Fibroblast of skin of back (primary cell): Measurements from ENCODE around the gene DEPDC5.

Experiments
- DNase-seq: peaks from one replicate; pipeline ENCODE4 v3.0.0-alpha.2; 2013

DEPDC5 gene

DNA sequence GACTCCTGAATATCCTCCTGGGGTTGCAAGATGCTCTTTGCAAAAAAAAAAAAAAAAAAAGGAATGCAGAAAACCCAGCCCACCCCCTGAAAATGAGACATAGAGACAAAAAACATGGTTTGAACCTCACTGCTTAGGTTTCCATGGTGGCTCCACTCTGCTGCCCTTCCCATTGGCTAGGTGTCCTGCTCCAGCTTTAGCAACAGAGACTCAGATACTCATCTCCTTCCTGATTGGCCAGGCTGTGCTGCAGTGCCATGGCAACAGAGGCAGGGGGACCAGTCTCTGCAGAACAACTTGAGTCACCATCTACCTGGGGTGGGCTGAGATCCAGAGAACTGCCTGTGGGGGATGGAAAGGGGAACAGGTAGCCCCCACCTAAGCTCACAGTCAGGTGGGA, 173.2 kb downstream of the DEPDC5 start:
- no peak for DNase-seq

DNA sequence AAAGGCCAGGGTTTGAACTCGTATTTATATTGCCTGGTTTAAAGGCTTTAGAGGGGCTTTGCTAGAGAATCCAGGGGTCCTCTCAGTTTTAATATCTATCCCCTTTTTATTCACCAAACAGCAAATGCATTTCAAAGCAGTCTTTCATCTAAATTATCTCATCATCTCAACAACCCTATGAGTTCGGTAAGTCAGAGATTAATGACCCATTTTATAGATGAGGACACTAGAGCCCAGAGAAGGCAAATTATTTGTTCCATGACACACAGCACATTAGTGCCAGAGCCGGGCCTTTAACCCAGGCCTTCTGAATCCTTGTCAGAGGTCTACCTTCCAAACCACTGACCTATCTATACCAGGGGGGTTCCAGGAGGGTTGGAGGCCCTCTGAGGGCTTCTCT, 173.7 kb downstream of the DEPDC5 start:
- DNase-seq = no peak

DNA sequence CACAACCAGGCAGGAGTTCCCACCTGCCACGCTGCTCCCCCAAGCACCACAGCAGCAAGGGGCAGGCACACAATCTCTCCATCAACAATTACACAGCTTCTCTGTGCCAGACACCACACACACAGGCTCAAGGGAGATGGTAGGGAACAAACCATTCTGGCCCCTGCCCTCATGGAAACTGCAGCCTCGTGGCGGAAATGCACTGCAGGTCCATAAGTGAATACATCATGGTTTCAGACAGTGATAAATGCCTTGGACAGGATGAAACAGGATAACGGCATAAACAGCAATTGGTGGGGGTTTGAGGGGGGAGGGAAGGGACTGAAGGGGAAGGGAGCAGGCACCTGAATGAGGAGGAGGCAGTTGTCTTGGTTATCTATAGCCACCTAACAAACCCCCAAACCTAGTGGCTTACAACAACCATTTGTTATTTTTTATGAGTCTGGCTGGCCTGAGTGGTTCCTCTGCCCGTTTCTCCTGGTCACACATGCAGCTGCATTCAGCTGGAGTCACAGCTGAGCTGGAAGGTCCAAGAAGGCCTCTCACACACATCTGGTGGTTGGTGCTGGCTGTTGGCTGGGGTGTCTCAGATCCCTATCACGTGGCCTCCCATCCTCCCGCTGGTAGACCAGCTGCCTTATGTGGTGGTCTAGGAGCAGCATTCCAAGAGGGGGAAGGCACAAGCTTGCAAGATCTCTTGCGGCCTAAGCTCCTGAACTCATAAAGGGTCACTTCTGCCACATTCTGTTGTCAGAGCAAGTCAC, 175.5 kb downstream of the DEPDC5 start:
- no peak for DNase-seq

DNA sequence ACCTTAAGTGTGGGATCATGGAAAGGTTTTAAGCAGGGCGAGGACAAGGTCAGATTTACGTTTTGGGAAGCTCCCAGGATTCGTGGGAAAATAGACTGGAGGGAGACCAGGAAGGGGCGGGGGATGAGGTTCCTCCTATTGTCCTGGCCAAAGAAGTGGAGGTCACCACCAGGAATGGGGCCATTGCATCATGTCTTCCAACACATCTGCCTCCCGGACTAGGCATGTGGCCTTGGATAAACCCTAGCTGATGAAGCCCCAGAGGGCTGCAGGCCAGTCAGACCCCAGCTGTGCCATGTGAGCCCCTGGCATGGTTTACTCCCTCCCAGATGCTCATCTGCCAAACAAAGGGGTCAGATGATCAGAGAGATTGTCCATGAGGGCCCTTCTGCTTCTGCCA, 179.0 kb downstream of the DEPDC5 start:
- no peak for DNase-seq

DNA sequence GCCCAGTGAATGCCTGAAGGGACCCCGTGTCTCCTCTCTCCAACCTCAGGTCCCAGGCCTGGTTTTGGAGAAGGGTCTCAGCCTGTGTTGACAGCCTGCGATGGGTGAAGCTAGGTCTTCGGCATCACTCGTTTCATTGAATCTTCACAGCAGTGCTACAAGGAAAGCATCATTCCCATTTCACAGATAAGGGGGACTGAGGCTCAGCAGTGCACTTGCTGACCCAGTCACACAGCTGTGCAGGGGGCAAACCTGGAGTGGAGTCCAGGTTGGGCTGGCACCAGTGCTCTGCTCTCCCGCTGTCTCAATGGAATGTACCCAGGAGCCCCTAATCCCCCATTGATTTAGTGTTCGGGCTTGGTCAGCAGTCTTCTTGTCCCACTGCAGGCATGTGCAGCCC, 179.6 kb downstream of the DEPDC5 start:
- no peak for DNase-seq

DNA sequence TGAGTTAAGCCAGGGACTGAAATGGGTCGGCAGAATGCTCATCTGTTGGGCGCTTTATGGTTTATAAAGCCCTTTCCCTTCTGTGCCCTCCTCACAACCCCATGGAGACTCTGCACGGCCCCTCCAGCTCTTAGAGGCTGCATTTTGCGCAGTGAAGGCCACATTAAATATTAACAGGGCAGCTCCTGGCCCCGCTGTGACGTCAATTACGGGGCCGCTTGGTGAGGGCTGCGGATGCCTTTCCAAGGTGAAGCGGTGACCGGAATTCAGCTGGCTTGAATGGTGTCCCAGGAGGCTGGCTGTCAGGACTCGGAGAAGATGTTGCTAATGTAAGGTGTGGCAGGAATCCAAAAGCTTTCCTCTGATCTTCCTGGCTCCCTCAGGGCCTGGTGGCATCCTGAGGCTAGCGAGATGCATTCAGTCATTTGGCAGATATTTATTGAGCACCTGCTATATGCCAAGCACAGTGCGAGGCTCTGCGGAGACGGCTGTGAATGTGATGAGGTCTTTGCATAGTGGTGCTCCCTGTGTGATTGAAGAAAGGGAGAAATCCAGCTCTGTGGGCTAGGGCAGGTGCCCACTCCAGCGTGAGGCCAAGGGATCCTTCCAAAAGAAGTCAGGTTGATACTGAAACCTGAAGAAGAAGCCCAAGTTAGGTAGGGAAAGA, 180.1 kb downstream of the DEPDC5 start:
- DNase-seq = no peak

DNA sequence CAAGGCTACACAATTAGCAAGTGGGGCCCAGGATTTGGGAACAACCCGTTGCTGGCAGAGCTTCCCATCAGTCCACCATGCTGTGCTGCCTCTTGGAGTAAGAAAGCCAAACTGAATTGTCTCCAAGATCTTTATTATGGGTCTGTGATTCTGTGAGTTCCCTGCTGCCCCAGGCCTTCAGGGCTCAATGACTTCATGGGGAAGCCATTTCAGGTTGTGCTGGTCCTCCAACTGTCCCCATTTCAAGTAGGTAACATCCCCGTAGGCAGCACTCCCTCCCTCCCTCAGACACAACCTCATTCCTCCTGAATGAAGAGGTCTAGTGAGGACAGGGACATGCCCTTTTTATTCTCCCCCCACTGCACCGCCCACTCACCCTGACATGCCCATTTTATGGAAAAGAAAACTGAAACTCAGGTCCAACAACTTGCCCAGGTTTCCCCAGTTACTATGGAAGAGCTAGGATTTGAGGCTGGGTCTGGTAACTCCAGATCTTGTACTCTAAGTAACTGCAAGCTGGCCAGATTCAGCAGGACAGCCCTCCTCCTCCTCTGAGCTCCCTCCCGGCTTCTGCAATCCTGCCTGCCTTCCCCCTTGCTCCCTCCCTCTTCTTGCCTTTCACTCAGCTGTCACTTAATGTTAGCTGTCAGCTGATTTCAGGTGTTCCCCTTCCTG, 182.3 kb downstream of the DEPDC5 start:
- DNase-seq = no peak

DNA sequence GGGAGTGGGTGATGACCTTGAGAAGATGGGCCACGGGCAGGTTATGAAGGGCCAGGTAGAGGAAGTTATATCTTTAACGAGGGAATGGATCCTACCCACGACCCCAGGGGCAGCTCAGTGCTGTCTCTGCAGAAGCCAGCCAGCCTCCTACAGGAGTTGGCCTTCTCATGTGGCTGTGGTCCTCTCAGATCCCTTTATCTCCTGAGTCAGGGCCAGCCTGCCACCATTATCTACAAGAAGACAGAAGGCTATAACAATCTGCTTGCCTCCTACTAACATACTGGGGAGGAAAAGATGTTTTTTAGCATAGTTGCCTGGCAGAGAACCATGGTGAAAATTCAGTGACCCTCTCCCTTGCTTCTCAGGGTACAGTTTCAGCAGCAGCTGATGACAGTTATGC, 183.5 kb downstream of the DEPDC5 start:
- no peak for DNase-seq

DNA sequence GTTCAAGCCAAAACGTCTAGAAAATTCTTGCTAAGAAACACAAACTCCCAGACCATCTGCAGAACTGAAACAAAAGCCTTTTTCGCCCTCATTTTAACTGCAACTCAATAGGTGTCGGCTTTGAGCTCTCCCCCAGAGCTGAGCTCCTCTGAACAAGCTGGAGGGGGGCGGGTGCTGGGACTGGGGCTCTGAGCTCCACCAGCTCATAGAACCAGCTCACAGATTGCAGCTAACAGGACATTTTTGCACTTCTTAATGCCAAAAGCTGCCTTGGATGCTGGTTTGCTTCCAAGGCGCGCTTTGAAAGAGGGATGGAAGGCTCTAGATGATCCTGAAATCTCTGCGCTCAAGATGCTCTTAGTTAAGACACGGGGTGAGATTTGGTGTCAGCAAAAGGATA, 184.5 kb downstream of the DEPDC5 start:
- no peak for DNase-seq

DNA sequence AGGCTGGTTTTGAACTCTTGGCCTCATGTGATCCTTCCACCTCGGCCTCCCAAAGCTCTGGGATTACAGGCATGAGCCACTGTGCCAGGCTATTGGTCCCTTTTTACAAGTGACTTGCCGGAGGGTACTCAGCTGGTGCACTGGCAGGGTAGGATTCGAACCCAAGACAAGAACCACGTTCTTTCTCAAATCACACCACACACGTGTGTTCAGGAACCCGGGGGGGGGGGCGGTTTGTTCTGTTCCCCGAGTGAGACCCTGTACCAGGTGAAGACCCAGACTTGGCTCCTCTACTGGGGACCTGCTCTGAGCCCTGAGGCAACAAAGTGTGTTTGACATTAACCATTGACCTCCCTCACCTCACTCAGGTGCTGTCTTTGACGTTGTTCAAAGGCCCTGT, 186.7 kb downstream of the DEPDC5 start:
- no peak for DNase-seq

DNA sequence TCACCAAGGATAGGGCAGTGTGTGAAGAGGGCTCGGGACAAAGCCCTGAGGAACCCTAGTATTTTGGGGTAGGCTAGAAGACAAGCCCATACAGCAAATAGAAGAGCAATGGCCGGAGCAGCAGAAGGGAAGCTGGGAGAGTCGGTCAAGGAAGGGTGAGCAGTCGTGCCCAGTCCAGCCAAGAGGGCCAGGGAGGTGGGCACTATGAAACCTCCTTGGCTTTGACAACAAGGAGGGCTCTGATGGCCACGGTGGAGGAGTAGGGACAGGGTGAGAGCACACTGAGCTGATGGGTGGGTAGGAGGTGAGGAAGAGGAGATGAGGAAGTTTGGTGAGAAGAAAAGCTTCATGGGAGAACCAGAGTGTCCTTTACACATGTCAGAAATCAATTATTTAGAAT, 188.3 kb downstream of the DEPDC5 start:
- no peak for DNase-seq

DNA sequence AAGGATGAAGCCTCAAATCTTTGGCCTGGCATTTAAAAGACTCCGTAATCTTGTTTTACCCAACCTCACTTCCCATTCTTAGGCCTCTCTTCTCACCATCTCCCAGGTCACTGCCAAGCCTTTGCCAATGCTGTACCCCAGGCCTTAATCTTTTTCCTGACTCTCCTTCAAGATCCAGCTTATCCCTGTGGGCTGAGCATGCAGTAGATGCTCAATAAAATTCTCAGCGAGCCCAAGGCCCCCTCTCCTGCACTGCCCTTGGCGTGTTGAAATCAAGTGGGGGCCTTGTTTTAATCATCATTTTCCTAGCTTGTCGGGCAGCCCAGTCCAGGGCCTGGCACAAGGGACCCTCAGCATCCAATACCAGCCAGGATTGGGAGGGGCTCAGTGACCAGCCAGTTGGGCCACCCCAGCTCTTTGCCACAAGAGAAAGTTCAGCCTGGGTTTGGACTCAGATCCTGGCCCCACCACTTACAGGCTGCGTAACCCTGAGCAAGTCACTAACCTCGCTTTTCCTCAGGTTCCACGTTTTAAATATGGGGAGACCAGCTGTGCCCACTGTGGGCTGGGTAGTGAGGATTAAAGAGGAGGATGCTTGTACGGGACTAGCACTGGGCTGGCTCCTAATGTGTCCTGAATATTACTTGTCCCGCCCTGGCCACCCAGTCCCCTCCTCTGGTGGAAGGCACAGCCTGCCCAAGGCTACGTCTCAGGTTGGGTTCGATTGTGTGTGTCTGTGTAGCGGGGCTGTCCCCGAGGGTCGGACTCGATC, 189.6 kb downstream of the DEPDC5 start:
- DNase-seq = no peak

DNA sequence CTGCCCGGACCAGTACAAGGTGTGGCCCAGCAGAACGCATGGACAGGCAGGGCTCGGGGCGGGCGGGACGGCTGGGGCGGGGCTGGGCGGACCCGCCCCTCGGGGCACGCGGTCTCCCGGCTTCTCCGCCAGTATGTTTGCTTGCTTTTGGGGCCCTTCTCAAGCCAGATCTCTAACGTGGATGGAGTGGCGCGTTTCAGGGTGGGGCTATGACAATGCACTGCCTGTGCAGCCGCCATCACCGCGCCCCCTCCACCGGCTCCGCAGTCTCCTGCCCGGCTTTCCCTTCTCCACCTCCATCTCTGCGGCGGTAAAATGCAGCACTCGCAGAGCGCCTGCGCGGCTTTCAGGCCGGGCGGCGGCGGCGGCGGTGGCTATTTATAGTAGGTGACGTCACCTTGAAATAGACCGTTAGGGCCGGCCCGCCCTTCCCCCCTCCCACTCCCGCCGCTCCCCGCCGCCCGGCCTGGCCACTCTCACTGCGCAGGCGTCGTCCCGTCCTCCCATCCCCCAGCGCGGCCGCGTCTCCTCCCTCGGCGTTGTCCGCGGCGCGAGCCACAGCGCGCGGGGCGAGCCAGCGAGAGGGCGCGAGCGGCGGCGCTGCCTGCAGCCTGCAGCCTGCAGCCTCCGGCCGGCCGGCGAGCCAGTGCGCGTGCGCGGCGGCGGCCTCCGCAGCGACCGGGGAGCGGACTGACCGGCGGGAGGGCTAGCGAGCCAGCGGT, 190.3 kb downstream of the DEPDC5 start, which contains the start of gene YWHAH:
TSS of gene YWHAH (plus strand) at position 558 of the 722 bp plus-strand sequence. CDS start 199 bp downstream, outside the sequence.
- peak; percentile 89 for DNase-seq

DNA sequence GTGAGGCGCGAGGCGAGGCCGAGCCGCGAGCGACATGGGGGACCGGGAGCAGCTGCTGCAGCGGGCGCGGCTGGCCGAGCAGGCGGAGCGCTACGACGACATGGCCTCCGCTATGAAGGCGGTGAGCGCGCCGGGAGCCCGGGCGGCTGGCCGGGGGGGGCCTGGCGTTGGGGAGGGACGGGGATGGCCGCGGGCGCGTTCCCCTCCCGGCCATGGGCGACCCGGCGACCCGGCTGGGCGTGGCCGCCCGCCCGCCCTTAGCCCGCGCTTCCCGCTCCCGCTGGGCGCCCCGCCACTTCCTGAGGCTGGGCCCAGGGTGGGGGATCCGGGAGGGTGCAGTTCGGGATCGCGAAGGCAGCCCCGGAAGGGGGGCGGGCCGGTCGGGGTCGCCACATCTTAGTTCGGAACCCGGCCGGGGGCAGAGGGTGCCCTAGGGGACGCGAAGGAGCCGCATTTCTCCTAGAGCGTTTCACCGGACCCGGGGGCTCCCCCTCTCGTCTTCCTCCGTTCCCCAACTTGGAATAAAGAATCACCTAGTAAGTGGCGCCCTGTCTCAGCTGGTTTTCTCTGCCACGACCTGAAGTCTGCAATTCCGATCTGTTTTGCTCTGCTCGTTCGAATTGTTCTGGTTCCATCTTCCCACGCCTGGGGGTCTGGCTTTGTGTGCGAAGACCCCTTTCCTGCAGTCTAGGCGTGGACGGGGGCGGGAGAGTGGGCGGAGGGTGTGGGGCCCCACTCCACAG, 191.1 kb downstream of the DEPDC5 start:
- peak; percentile 35 for DNase-seq

DNA sequence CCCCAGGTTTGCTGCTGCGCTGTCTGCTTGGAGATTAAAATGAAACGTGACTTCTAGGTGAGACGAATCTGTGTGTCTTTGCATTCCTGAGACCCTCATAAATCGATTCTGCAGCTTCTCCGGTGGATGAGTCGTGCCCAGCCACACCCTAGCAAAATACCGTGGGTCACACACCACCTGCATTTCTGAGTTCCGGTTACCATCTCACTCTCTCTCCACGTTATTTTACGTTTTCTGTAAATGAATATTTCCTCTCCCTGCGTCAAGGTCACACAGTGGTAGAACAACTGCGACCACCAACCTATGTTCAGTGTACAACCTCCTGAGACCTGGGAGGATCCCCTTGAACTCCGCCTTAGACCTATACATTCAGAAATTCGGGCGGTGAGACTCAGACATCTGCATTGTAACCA, 191.6 kb downstream of the DEPDC5 start:
- no peak for DNase-seq

DNA sequence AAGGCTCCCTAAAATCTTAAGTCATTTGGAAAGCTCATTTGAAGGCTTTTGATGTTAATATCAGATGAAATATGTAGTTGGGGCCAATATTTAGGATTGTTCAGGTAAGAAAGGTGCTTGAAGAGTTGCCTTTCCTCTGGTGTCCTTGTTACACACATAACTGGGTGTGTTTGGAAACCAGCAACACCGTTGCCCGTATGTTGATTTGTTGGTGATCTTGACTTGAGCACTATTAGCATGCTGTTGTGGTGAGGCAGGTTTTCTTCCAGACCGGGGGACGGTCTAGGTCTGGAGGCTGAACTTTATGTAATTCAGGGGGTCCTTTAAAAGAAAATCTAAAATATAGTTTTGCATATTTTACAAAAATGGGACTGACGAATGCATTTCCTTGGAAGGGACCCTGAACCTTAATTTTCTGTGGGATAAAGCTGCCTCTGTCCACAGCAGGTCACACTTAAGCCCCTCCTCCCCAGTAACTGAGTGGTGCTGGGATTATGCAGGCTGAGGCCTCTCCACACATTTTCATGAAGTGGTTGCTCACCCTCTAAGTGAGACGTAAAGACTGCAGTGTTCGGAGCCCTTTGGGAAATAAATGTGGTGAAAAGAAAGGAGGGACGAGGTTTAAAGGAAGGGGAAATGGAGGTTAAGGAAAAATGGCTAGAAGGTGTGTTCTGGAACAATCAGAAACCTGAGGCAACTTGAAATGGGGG, 192.3 kb downstream of the DEPDC5 start:
- DNase-seq = no peak

DNA sequence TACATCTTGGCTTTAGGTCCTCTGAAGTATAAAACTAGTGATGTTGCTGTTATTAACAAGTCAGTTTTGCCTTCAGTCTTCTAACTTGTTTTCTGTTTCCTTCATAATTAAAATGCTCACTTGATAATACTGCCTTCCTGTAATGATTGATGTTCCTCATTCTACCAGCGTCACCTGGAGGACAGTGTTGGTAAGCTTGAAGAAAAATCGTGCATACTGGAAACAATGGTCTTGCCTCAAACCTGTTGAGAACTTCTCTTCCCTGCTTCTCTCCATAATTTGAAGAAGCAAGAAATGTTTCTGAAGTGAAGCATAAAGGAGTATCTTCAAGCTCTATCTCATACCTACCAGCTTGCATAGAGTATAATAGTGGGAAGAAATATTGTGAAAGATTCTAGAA, 193.5 kb downstream of the DEPDC5 start:
- DNase-seq = no peak

DNA sequence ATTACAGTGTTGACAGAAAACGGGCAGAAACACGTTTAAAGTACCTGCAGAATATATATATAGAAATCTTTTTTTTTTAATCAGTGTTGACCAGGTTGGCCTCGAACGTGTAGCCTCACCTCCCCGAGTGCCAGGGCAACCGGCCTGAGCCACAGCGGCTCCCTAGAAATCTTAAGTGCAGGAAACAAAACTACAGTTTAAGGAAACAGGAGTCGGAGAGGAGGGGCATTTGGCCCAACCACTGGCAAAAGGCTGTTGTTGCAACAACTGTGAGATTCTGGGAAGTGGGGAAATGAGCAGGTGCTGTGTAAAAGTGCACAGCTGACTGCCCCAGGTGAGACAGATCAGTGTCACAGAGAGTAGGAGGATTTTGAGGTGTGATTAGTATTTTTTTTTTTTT, 194.2 kb downstream of the DEPDC5 start:
- no peak for DNase-seq

DNA sequence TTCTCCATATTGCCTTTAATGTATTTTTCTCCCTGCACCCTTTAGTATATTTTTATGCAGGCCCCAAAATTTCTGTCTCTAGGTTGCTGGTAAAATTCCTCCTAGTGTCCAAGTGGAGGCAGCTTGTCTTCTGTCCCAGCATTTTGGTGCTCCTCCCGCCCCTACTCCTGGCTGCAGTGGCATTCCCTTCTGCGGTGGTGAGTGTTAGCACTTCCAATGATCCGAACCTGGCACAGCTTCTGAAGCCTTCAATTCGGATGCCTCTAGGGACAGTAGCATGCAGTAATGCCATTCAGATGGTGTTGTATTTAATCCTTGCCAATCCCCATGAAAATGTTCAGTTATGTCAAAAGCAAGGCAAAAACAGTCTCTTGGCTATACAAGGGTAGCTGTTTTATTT, 196.4 kb downstream of the DEPDC5 start:
- peak; percentile 28 for DNase-seq

DNA sequence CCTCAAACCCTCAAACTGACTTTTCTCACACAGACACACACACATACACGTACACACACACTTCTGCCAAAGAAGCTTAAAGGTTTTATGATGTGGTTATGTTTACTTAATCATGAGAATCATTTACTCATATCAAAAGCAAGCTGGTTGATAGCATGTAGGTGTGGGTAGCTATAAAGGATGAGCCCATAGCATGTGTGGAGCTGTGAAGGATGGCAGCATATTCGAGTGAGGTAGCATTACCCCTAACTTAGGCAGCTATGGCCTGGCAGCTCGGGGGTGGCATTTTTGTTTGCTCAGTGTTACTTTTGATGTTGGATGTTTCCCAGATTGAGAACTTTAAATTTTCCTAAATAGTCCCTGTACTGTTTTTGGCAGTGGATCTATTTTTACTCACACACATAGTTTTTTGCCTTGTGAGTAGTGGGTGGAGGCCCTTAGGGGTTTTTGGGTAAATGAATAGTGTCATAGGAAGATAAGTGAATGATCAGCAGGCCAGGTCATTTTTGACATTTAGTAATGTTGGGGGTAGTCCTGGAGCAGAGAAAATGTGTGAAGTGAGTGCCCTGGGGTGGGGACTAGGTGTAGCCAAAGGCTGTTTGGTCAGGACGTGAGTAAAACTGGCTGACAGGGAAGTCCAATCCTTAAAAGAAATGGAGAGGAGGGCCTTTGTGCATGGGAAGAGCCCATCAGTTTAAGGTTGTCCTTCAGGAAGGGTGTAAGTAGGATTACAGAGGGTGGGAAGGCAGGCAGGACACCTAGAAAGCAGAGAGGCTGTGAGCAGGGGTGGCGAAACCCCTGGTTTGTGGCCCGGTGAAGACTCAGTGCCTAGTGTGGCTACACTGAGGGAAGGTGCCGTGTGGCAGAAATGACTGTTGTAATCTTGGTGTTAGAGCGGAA, 197.6 kb downstream of the DEPDC5 start:
- no peak for DNase-seq
